HepG2 (cell line): Measurements from ENCODE around the gene SBNO1. TPM values are rescaled to one million over a fixed set of nuclear protein-coding genes. Genes with fewer than 3 reads are reported as not detected.

ENCODE experiments used
- ATRX ChIP-seq: sonication (generic); formaldehyde crosslinking; IDR thresholded peaks from 2 replicates; pipeline ENCODE4 v1.4.0; 2020; ENCODE audit warnings: missing genetic modification reagents, borderline replicate concordance
- FOXK1 ChIP-seq: sonication (generic); formaldehyde crosslinking; IDR thresholded peaks from 2 replicates; pipeline ENCODE4 v1.4.0; 2020; ENCODE audit warnings: low read depth, missing genetic modification reagents, borderline replicate concordance
- TFAP4 ChIP-seq: sonication (generic); IDR thresholded peaks from 2 replicates; pipeline ENCODE4 v1.6.1; 2016; ENCODE audit warnings: low read depth, borderline replicate concordance
- ZBTB40 ChIP-seq, 2 experiments: fragments of 450-650 bp in 1 of 2; sonication (generic) in 1 of 2; formaldehyde crosslinking in 1 of 2; IDR thresholded peaks; 2 replicates each; pipeline versions ENCODE4 v1.6.1 to v1.8.0; 2016 to 2022; ENCODE audit warnings: antibody characterized with exemption in 1 of 2, mild to moderate bottlenecking in 1 of 2, missing genetic modification reagents in 1 of 2
- ZNF510 ChIP-seq: sonication (generic); formaldehyde crosslinking; IDR thresholded peaks from 2 replicates; pipeline ENCODE4 v1.4.0; 2020; ENCODE audit warnings: low read depth, mild to moderate bottlenecking, missing genetic modification reagents
- ZUFSP ChIP-seq: sonication (generic); formaldehyde crosslinking; IDR thresholded peaks from 2 replicates; pipeline ENCODE4 v1.9.0; 2021; ENCODE audit warnings: missing genetic modification reagents, mild to moderate bottlenecking, borderline replicate concordance
- ZZZ3 ChIP-seq: sonication (generic); formaldehyde crosslinking; IDR thresholded peaks from 2 replicates; pipeline ENCODE4 v1.4.0; 2020; ENCODE audit warnings: missing genetic modification reagents, mild to moderate bottlenecking, borderline replicate concordance
- polyA plus RNA-seq, 8 experiments: library from polyadenylated mRNA; depleted of rRNA in 3 of 8; stranded (reverse) in 7 of 8; unstranded in 1 of 8; fragments of >200 nt; fragmentation: Illumina TruSeq in 4 of 8; extraction: Trizol in 4 of 8; gene quantifications; 2 replicates each; pipeline versions ENCODE4 v1.2.1 to v1.2.3, GENCODE V29; 2011 to 2016; ENCODE audit warnings: low read depth in 4 of 8, missing spikeins in 1 of 8, mixed read lengths in 1 of 8; ENCODE audit not compliant: insufficient read depth in 1 of 8
- total RNA-seq, 5 experiments: library from RNA; depleted of rRNA; stranded (reverse); fragments of >200 nt; fragmentation: Illumina TruSeq; extraction: Trizol; gene quantifications; 2 replicates each; pipeline ENCODE4 v1.2.3, GENCODE V29; 2016; ENCODE audit warnings: low read depth in 1 of 5
- TF ChIP-seq, protein P1 (sequence below): sonication (generic); formaldehyde crosslinking; IDR thresholded peaks from 2 replicates; pipeline ENCODE4 v1.4.0; 2020; ENCODE audit warnings: low read depth, missing genetic modification reagents
- TF ChIP-seq, protein P2 (sequence below): sonication (generic); formaldehyde crosslinking; IDR thresholded peaks from 2 replicates; pipeline ENCODE4 v1.4.0; 2020; ENCODE audit warnings: missing genetic modification reagents

SBNO1 gene
- total and polyA plus RNA-seq, 2 of the 13 experiments (the other 11 are each of a cell fraction or from before 2014, with no cell fraction given) = 10.9 to 40.2 TPM

- TF ChIP-seq ZBTB40 (IDR thresholded peaks at IDR 0.05) (no peak), ZBTB40 (CRISPR knock-in tag; IDR thresholded peaks at IDR 0.05) (no peak), ATRX (CRISPR knock-in tag) (no peak), ZUFSP (CRISPR knock-in tag) (no peak), ZZZ3 (no peak), FOXK1 (CRISPR knock-in tag) (no peak), TFAP4 (no peak), ZNF510 (no peak)
- TF ChIP-seq, protein P1, sequence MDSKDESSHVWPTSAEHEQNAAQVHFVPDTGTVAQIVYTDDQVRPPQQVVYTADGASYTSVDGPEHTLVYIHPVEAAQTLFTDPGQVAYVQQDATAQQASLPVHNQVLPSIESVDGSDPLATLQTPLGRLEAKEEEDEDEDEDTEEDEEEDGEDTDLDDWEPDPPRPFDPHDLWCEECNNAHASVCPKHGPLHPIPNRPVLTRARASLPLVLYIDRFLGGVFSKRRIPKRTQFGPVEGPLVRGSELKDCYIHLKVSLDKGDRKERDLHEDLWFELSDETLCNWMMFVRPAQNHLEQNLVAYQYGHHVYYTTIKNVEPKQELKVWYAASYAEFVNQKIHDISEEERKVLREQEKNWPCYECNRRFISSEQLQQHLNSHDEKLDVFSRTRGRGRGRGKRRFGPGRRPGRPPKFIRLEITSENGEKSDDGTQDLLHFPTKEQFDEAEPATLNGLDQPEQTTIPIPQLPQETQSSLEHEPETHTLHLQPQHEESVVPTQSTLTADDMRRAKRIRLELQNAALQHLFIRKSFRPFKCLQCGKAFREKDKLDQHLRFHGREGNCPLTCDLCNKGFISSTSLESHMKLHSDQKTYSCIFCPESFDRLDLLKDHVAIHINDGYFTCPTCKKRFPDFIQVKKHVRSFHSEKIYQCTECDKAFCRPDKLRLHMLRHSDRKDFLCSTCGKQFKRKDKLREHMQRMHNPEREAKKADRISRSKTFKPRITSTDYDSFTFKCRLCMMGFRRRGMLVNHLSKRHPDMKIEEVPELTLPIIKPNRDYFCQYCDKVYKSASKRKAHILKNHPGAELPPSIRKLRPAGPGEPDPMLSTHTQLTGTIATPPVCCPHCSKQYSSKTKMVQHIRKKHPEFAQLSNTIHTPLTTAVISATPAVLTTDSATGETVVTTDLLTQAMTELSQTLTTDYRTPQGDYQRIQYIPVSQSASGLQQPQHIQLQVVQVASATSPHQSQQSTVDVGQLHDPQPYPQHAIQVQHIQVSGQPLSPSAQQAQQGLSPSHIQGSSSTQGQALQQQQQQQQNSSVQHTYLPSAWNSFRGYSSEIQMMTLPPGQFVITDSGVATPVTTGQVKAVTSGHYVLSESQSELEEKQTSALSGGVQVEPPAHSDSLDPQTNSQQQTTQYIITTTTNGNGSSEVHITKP (CRISPR knock-in tag) = no peak
- TF ChIP-seq, protein P2, sequence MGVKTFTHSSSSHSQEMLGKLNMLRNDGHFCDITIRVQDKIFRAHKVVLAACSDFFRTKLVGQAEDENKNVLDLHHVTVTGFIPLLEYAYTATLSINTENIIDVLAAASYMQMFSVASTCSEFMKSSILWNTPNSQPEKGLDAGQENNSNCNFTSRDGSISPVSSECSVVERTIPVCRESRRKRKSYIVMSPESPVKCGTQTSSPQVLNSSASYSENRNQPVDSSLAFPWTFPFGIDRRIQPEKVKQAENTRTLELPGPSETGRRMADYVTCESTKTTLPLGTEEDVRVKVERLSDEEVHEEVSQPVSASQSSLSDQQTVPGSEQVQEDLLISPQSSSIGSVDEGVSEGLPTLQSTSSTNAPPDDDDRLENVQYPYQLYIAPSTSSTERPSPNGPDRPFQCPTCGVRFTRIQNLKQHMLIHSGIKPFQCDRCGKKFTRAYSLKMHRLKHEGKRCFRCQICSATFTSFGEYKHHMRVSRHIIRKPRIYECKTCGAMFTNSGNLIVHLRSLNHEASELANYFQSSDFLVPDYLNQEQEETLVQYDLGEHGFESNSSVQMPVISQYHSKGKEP (CRISPR knock-in tag) = no peak
Observed at GRCh38 chr12:123363740-123364531, 711 bp downstream of the SBNO1 start (continued).
